Type B pancreatic cell (in vitro differentiated cells): ENCODE results near the gene RNF217. TPM values are rescaled to one million over a fixed set of nuclear protein-coding genes. Genes with fewer than 3 reads are reported as not detected.

Experiments used
- DNase-seq: peaks from one replicate; pipeline ENCODE4 v3.0.0; 2021; ENCODE audit warnings: mixed read lengths; ENCODE audit not compliant: unreplicated experiment; ENCODE audit errors: extremely low spot score
- H3K27ac Mint-ChIP-seq: 2 replicates; pipeline ENCODE4 v1.8.0; 2021; ENCODE audit warnings: mild to moderate bottlenecking, mixed read lengths
- H3K27me3 Mint-ChIP-seq: 2 replicates; pipeline ENCODE4 v1.8.0; 2021; ENCODE audit warnings: mixed read lengths
- H3K36me3 Mint-ChIP-seq: 2 replicates; pipeline ENCODE4 v1.8.0; 2021; ENCODE audit warnings: mixed read lengths
- H3K4me1 Mint-ChIP-seq: one replicate; pipeline ENCODE4 v1.8.0; 2021; ENCODE audit warnings: mixed read lengths; ENCODE audit not compliant: unreplicated experiment
- H3K4me3 Mint-ChIP-seq: 2 replicates; pipeline ENCODE4 v1.8.0; 2021; ENCODE audit warnings: mild to moderate bottlenecking, mixed read lengths
- H3K9me3 Mint-ChIP-seq: 2 replicates; pipeline ENCODE4 v1.8.0; 2021; ENCODE audit warnings: mixed read lengths
- CTCF ChIP-seq: fragments of 200-600 bp; sonication (generic); conservative IDR thresholded peaks from 2 replicates; pipeline ENCODE4 v1.5.0; 2021; ENCODE audit warnings: antibody characterized with exemption, mild to moderate bottlenecking
- total RNA-seq: library from RNA; stranded (reverse); gene quantifications from 2 replicates; pipeline ENCODE4 v1.2.1, GENCODE V29; 2021; ENCODE audit warnings: low replicate concordance

Gene RNF217
- total RNA-seq, 1 donor from 2014 or later = 22.1 TPM

GRCh38 chr6:125003070-125003469, 40.8 kb downstream of the RNF217 start:
- Mint-ChIP-seq H3K27me3 (no peaks in the 10 kb centered on the region), H3K4me1 (peaks cover 27% of the 10 kb centered on the region), H3K36me3 (peaks cover 19% of the 10 kb centered on the region), H3K4me3 (no peak overlapping the region), H3K27ac (no peak overlapping the region), H3K9me3 (no peaks in the 10 kb centered on the region)
- no peak for TF ChIP-seq CTCF
- no peak for DNase-seq

DNA sequence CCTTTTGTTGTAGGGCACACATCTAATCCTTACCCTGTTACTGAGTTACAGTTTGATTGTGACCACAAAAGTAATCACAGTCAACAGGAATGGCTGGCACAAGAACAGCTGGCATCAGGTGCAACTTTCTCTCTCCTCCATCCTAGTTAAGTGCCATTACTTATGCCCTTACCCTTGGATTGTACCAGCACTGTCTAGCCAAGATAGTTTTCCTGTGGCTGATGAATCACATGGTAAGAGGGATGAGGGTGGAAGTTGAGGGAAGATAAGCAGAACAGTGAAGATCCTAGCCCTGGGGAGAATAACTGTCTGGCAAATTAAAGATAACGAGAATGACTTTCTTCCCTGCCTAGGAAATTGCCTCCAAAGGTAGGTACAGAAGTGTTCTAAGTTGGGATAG, 42.0 kb downstream of the RNF217 start:
- Mint-ChIP-seq H3K9me3 (no peaks in the 10 kb centered on the region), H3K27me3 (no peaks in the 10 kb centered on the region), H3K36me3 (peaks cover 17% of the 10 kb centered on the region), H3K4me1 (peaks cover 25% of the 10 kb centered on the region), H3K4me3 (no peak overlapping the region), H3K27ac (no peak overlapping the region)
- TF ChIP-seq CTCF = no peak
- no peak for DNase-seq

GRCh38 chr6:125004797-125005595, 42.8 kb downstream of the RNF217 start:
- Mint-ChIP-seq H3K27ac (peak overlapping the region; percentile 61), H3K4me1 (peaks cover 28% of the 10 kb centered on the region), H3K27me3 (no peaks in the 10 kb centered on the region), H3K36me3 (peaks cover 15% of the 10 kb centered on the region), H3K4me3 (peak overlapping the region; percentile 34), H3K9me3 (no peaks in the 10 kb centered on the region)
- DNase-seq = no peak
- no peak for TF ChIP-seq CTCF

DNA sequence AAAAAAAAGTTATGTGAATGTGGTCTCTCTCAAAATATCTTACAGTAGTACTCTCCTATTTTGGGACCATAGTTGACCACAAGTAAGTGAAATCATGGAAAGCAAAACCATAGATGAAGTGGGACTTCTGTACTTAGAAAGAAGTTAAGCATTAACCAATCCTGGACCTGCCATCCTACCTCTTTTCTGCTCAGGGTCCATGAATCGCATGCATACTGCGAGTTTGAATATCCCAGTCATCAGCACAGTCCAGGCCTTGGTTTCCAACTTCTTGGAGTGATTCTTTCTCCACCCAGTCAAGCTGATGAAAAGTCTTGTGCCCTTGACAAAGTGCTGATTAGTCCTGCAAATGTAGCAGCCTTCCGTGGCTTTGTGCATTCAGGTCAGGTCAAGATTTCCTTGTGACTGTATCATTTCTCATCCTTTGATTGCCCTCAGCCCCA, 46.0 kb downstream of the RNF217 start:
- H3K27ac Mint-ChIP-seq = no peak overlapping the region
- peaks cover 19% of the 10 kb centered on the region for H3K36me3 Mint-ChIP-seq
- H3K27me3 Mint-ChIP-seq = no peaks in the 10 kb centered on the region
- H3K9me3 Mint-ChIP-seq = no peaks in the 10 kb centered on the region
- peaks cover 13% of the 10 kb centered on the region for H3K4me1 Mint-ChIP-seq
- DNase-seq = no peak
- TF ChIP-seq CTCF = no peak
- H3K4me3 Mint-ChIP-seq = no peak overlapping the region

GRCh38 chr6:125008957-125009356, 46.7 kb downstream of the RNF217 start:
- Mint-ChIP-seq H3K27ac (no peak overlapping the region), H3K4me1 (peaks cover 18% of the 10 kb centered on the region), H3K4me3 (no peak overlapping the region), H3K27me3 (no peaks in the 10 kb centered on the region), H3K9me3 (no peaks in the 10 kb centered on the region), H3K36me3 (peaks cover 19% of the 10 kb centered on the region)
- TF ChIP-seq CTCF = no peak
- DNase-seq = no peak
